A549 (cell line): ENCODE results near the gene CELF2. TPM values are rescaled to one million over a fixed set of nuclear protein-coding genes. Genes with fewer than 3 reads are reported as not detected.

Experiments
- ATAC-seq, 2 experiments: fragments of 200-7000 bp in 1 of 2; fragments of >200 bp in 1 of 2; cut with Nextera tagmentation in 1 of 2; cut with Tn5 transposase in 1 of 2; 3 replicates each; pipeline versions ENCODE4 v1.8.0 to v1.9.1; 2018 to 2020; ENCODE audit warnings: mild to moderate bottlenecking in 1 of 2, moderate library complexity in 1 of 2
- CTCF ChIA-PET: fragments of 300-600 bp; sonication (Branson Sonifier 250); formaldehyde crosslinking; extraction: SDS; loops from one replicate; lab custom pipeline; 2021; ENCODE audit warnings: antibody characterized with exemption, inconsistent platforms; lab: Yijun Ruan, JAX
- POLR2A ChIA-PET: fragments of 350-600 bp; formaldehyde crosslinking; extraction: SDS; loops from one replicate; lab custom pipeline; 2021; ENCODE audit warnings: antibody characterized with exemption, inconsistent platforms; lab: Yijun Ruan, JAX
- DNase-seq, 2 experiments: peaks; one replicate each; pipeline versions ENCODE4 v3.0.0 to v3.0.0-alpha.2; 2011 to 2016; ENCODE audit warnings: low read depth in 1 of 2, low spot score in 1 of 2
- FAIRE-seq: peaks from 2 replicates; lab custom pipeline; 2011; peaks lifted over from hg19 to GRCh38; lab: Jason Lieb, UNC
- H3K27ac ChIP-seq, 2 experiments: fragments of >200 bp; sonication (Bioruptor Twin); formaldehyde crosslinking; 3 replicates each; pipeline ENCODE4 v1.5.1; 2016 to 2017
- H3K4me1 ChIP-seq: fragments of >200 bp; sonication (Bioruptor Twin); formaldehyde crosslinking; 3 replicates; pipeline ENCODE4 v1.6.1; 2016
- H3K4me2 ChIP-seq: fragments of >200 bp; sonication (Bioruptor Twin); formaldehyde crosslinking; 3 replicates; pipeline ENCODE4 v1.6.1; 2016
- H3K4me3 ChIP-seq: fragments of >200 bp; sonication (Bioruptor Twin); formaldehyde crosslinking; 3 replicates; pipeline ENCODE4 v1.5.1; 2016
- H3K9me3 ChIP-seq: fragments of >200 bp; sonication (Bioruptor Twin); formaldehyde crosslinking; 3 replicates; pipeline ENCODE4 v1.6.1; 2016
- CBX2 ChIP-seq: fragments of 200-600 bp; sonication (generic); IDR thresholded peaks from 2 replicates; pipeline ENCODE4 v1.6.1; 2016; ENCODE audit warnings: low read depth, mild to moderate bottlenecking, borderline replicate concordance
- CBX8 ChIP-seq: fragments of 200-600 bp; sonication (generic); IDR thresholded peaks from 2 replicates; pipeline ENCODE4 v1.6.1; 2016
- CEBPB ChIP-seq, 2 experiments: fragments of >200 bp in 1 of 2; sonication (Bioruptor Twin) in 1 of 2; formaldehyde crosslinking in 1 of 2; IDR thresholded peaks; 2 replicates each; pipeline ENCODE4 v1.6.1; 2012 to 2016
- CHD2 ChIP-seq: fragments of 150-350 bp; IDR thresholded peaks from 2 replicates; pipeline ENCODE4 v1.6.1; 2014; ENCODE audit warnings: low read length; ENCODE audit not compliant: partially characterized antibody
- EHF ChIP-seq: fragments of 250-450 bp; sonication (Bioruptor Pico); IDR thresholded peaks from 2 replicates; pipeline ENCODE4 v1.5.0; 2020; ENCODE audit warnings: mild to moderate bottlenecking
- EHMT2 ChIP-seq: fragments of 200-600 bp; sonication (generic); IDR thresholded peaks from 2 replicates; pipeline ENCODE4 v1.6.1; 2016; ENCODE audit warnings: antibody characterized with exemption, low read depth, mild to moderate bottlenecking, moderate library complexity
- FOSL2 ChIP-seq, 2 experiments: fragments of 450-650 bp in 1 of 2; fragments of >200 bp in 1 of 2; sonication (Bioruptor Twin) in 1 of 2; formaldehyde crosslinking; IDR thresholded peaks; 2 replicates each; pipeline versions ENCODE4 v1.5.0 to v1.6.1; 2016 to 2020; ENCODE audit warnings: mild to moderate bottlenecking in 1 of 2, moderate library complexity in 1 of 2
- GATA3 ChIP-seq: IDR thresholded peaks from 2 replicates; pipeline ENCODE4 v1.6.1; 2012; ENCODE audit warnings: borderline replicate concordance
- HDAC2 ChIP-seq: fragments of 200-600 bp; sonication (generic); IDR thresholded peaks from 2 replicates; pipeline ENCODE4 v1.6.1; 2016
- HEYL ChIP-seq: fragments of 250-450 bp; sonication (Bioruptor Pico); IDR thresholded peaks from 2 replicates; pipeline ENCODE4 v1.8.0; 2021; ENCODE audit warnings: mild to moderate bottlenecking, moderate library complexity
- HOXA7 ChIP-seq: fragments of 250-450 bp; sonication (Bioruptor Pico); IDR thresholded peaks from 2 replicates; pipeline ENCODE4 v1.5.0; 2020; ENCODE audit warnings: mild to moderate bottlenecking, moderate library complexity
- HOXB5 ChIP-seq: fragments of 250-450 bp; sonication (Bioruptor Pico); IDR thresholded peaks from 2 replicates; pipeline ENCODE4 v1.5.0; 2020; ENCODE audit warnings: mild to moderate bottlenecking, moderate library complexity
- JUN ChIP-seq, 2 experiments: fragments of >200 bp; sonication (Bioruptor Twin); formaldehyde crosslinking; IDR thresholded peaks; 2 replicates in 1 of 2; 3 replicates in 1 of 2; pipeline ENCODE4 v1.6.1; 2016 to 2017
- JUNB ChIP-seq: fragments of >200 bp; sonication (Bioruptor Twin); formaldehyde crosslinking; IDR thresholded peaks from 2 replicates; pipeline ENCODE4 v1.6.1; 2016
- KDM1A ChIP-seq: fragments of 200-600 bp; sonication (generic); IDR thresholded peaks from 2 replicates; pipeline ENCODE4 v1.6.1; 2016; ENCODE audit warnings: low read depth, mild to moderate bottlenecking
- MAFK ChIP-seq: fragments of 450-650 bp; IDR thresholded peaks from 2 replicates; pipeline ENCODE4 v1.6.1; 2014; ENCODE audit not compliant: partially characterized antibody
- MYC ChIP-seq: IDR thresholded peaks from 2 replicates; pipeline ENCODE4 v1.6.1; 2012; ENCODE audit warnings: mild to moderate bottlenecking, inconsistent platforms, low read length, improper control_type of control experiment, borderline replicate concordance
- NFE2L2 ChIP-seq: fragments of 150-350 bp; conservative IDR thresholded peaks from 2 replicates; pipeline ENCODE4 v1.6.1; 2014; ENCODE audit warnings: low read length
- NR3C1 ChIP-seq: fragments of >200 bp; sonication (Bioruptor Twin); formaldehyde crosslinking; IDR thresholded peaks from 3 replicates; pipeline ENCODE4 v1.6.1; 2017
- PHF8 ChIP-seq: fragments of 200-600 bp; sonication (generic); IDR thresholded peaks from 2 replicates; pipeline ENCODE4 v1.6.1; 2016; ENCODE audit warnings: low read depth, mild to moderate bottlenecking, antibody characterized with exemption, moderate library complexity, borderline replicate concordance
- POLR2AphosphoS2 ChIP-seq: conservative IDR thresholded peaks from 2 replicates; pipeline ENCODE4 v1.6.1; 2012; ENCODE audit warnings: low read length, improper control_type of control experiment, inconsistent platforms
- RARB ChIP-seq: fragments of 250-450 bp; sonication (Bioruptor Pico); IDR thresholded peaks from 2 replicates; pipeline ENCODE4 v1.8.0; 2021; ENCODE audit warnings: mild to moderate bottlenecking, moderate library complexity
- RFX5 ChIP-seq: fragments of 450-650 bp; IDR thresholded peaks from 2 replicates; pipeline ENCODE4 v1.7.1; 2014; ENCODE audit warnings: antibody characterized with exemption, mild to moderate bottlenecking, moderate library complexity
- RNF2 ChIP-seq: fragments of 200-600 bp; sonication (generic); IDR thresholded peaks from 2 replicates; pipeline ENCODE4 v1.6.1; 2016; ENCODE audit warnings: low read depth, mild to moderate bottlenecking, antibody characterized with exemption, moderate library complexity, borderline replicate concordance
- SREBF2 ChIP-seq: fragments of 450-650 bp; IDR thresholded peaks from 2 replicates; pipeline ENCODE4 v1.6.1; 2014; ENCODE audit warnings: mild to moderate bottlenecking, moderate library complexity
- TP53 ChIP-seq: fragments of 250-450 bp; sonication (Bioruptor Pico); IDR thresholded peaks from 2 replicates; pipeline ENCODE4 v1.5.0; 2021; ENCODE audit warnings: mild to moderate bottlenecking, moderate library complexity
- ZNF302 ChIP-seq: fragments of 250-450 bp; sonication (Bioruptor Pico); IDR thresholded peaks from 2 replicates; pipeline ENCODE4 v1.9.0; 2021; ENCODE audit warnings: inconsistent platforms, mild to moderate bottlenecking, moderate library complexity
- WGBS: methylation state at CpG from one replicate; pipeline ENCODE4 v1.1.6; 2017; ENCODE audit errors: missing lambda C conversion rate; 5-methylcytosine and 5-hydroxymethylcytosine counted together
- polyA plus RNA-seq, 4 experiments: library from polyadenylated mRNA; depleted of rRNA in 3 of 4; stranded (reverse); fragments of >200 nt; fragmentation: RNase III in 1 of 4; extraction: RNeasy Plus Mini Kit Qiagen cat#74134 plus additional on column Dnase treatment in 1 of 4; gene quantifications; 2 replicates in 3 of 4; 3 replicates in 1 of 4; pipeline ENCODE4 v1.2.3, GENCODE V29; 2011 to 2017
- TF ChIP-seq, protein P1 (sequence below): fragments of >200 bp; sonication (Bioruptor Twin); formaldehyde crosslinking; IDR thresholded peaks from 2 replicates; pipeline ENCODE4 v1.6.1; 2016
- TF ChIP-seq, protein P2 (sequence below): IDR thresholded peaks from 2 replicates; pipeline ENCODE4 v1.6.1; 2012
- TF ChIP-seq, protein P3 (sequence below): IDR thresholded peaks from 2 replicates; pipeline ENCODE4 v1.6.1; 2012; ENCODE audit warnings: low read depth, borderline replicate concordance
- TF ChIP-seq, protein P4 (sequence below): fragments of 450-650 bp; IDR thresholded peaks from 2 replicates; pipeline ENCODE4 v1.6.1; 2014; ENCODE audit warnings: antibody characterized with exemption

The CELF2 gene
- polyA plus RNA-seq, 2 of the 4 experiments (the other 2 are of a cell fraction), result 0.01 to 0.03 TPM

DNA sequence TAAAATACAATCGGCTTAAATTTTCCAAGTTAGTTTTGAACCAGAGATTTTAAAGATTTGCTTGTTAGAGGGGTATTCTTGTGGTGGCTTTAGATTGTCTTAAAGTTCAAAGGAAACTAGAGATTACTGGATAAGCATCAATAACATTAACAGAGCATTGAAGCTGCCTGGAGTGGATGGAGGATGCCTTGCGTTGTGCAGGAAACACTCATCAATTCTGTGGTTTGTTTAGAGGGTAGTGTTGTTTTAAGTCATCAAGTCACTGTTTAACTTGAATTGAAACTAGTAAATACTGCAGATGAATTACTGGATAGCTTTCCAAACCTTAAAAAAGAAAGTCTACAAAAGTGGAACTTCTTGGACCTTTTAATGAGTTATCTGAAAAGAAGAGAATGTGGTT is 218.6 kb downstream of the CELF2 start:
- ATAC-seq (no peak), FAIRE-seq (no peak)
- TF ChIP-seq GATA3, result no peak
- TF ChIP-seq, protein P1, sequence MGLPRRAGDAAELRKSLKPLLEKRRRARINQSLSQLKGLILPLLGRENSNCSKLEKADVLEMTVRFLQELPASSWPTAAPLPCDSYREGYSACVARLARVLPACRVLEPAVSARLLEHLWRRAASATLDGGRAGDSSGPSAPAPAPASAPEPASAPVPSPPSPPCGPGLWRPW, result no peak
- TF ChIP-seq CEBPB (IDR thresholded peaks at IDR 0.05), result no peak
- TF ChIP-seq RNF2, result no peak
- no peak for TF ChIP-seq MAFK

DNA sequence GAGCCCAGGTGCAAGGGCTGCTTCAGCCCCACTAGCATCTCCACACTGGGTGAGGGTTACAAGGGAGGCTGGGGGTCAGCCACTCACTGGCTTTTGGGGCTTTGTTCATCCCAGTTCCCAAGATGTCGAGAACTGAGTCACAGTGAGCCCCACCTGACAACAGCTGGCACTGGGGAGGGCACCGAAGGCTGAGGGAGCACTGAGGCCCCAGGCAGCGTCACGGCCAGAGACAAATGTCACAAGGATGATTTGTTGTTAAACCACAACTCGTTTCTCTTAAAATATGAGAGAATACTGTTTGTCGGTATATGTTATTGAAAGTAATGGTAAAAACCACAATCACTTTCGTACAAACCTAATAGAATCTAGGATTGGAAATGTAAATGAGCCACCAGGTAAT is 219.9 kb downstream of the CELF2 start:
- FAIRE-seq, result no peak
- CTCF ChIA-PET, result interaction anchor here (1.1 kb wide), 1 partner anchor 33 kb away, joined by 3 read pairs; no protein-coding TSS in a partner anchor
- WGBS, result 19% methylated on average over 7 of the region's 7 CpGs
- no peak for TF ChIP-seq HOXB5 (CRISPR knock-in tag)
- TF ChIP-seq HDAC2, result no peak
- no peak for TF ChIP-seq POLR2AphosphoS2
- TF ChIP-seq SREBF2, result no peak
- TF ChIP-seq, all 56 proteins: peak for 0
- ATAC-seq (no peak), DNase-seq (no peak)
- H3K4me2 ChIP-seq, result no peak overlapping the region
- no peak overlapping the region for H3K4me3 ChIP-seq
- H3K9me3 ChIP-seq, result no peaks in the 10 kb centered on the region
- no peaks in the 10 kb centered on the region for H3K4me1 ChIP-seq
- no peak overlapping the region for H3K27ac ChIP-seq
- POLR2A ChIA-PET, result no interaction called here

More for the DNA sequence above, 218.6 kb downstream of the CELF2 start:
- H3K4me2 ChIP-seq, result no peak overlapping the region
- ChIA-PET POLR2A (no interaction called here), CTCF (no interaction called here)
- H3K9me3 ChIP-seq, result no peaks in the 10 kb centered on the region
- no peak overlapping the region for H3K4me3 ChIP-seq
- H3K27ac ChIP-seq, result no peak overlapping the region
- DNase-seq, result no peak
- WGBS, result 2% methylated on average over 2 of the region's 2 CpGs
- H3K4me1 ChIP-seq, result no peaks in the 10 kb centered on the region

DNA sequence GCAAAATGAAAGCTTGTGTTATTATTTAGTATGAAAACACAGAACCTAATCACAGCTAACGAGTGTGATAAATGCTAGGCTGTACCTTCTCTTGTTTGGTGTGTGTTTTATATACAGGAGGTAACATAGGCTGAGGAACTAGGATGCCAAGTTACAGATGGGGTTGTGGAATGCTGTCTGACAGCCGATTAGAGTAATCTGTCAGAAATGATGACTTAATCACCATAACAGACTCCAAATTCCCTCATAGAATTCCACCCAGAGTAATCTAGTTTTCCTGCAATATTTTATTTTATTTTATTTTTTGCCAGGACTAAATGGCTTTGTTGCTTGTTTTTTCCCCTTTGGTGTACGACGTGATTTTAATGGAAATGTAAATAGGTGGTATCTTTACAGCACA is 221.2 kb downstream of the CELF2 start:
- TF ChIP-seq HEYL (CRISPR knock-in tag), result no peak
- no peak for TF ChIP-seq FOSL2 (IDR thresholded peaks at IDR 0.05)
- TF ChIP-seq FOSL2 (CRISPR knock-in tag; IDR thresholded peaks at IDR 0.05), result no peak
- no peak for TF ChIP-seq NR3C1
- no peak for TF ChIP-seq RARB (CRISPR knock-in tag)
- TF ChIP-seq CBX8, result no peak
- TF ChIP-seq PHF8, result no peak
- TF ChIP-seq, protein P2, sequence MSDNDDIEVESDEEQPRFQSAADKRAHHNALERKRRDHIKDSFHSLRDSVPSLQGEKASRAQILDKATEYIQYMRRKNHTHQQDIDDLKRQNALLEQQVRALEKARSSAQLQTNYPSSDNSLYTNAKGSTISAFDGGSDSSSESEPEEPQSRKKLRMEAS, result no peak
- TF ChIP-seq, protein P3, sequence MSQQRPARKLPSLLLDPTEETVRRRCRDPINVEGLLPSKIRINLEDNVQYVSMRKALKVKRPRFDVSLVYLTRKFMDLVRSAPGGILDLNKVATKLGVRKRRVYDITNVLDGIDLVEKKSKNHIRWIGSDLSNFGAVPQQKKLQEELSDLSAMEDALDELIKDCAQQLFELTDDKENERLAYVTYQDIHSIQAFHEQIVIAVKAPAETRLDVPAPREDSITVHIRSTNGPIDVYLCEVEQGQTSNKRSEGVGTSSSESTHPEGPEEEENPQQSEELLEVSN, result no peak
- no peak for TF ChIP-seq HOXA7 (CRISPR knock-in tag)
- TF ChIP-seq RNF2, result no peak
- Histone ChIP-seq H3K4me1 (no peaks in the 10 kb centered on the region), H3K4me2 (no peak overlapping the region), H3K9me3 (no peaks in the 10 kb centered on the region), H3K4me3 (no peak overlapping the region), H3K27ac (no peak overlapping the region)
- FAIRE-seq (no peak), DNase-seq (no peak), ATAC-seq (no peak)
- 12% methylated on average over 4 of the region's 4 CpGs for WGBS
- ChIA-PET CTCF (interaction anchor here (1.1 kb wide), 1 partner anchor 31 kb away, joined by 3 read pairs; no protein-coding TSS in a partner anchor), POLR2A (no interaction called here)

DNA sequence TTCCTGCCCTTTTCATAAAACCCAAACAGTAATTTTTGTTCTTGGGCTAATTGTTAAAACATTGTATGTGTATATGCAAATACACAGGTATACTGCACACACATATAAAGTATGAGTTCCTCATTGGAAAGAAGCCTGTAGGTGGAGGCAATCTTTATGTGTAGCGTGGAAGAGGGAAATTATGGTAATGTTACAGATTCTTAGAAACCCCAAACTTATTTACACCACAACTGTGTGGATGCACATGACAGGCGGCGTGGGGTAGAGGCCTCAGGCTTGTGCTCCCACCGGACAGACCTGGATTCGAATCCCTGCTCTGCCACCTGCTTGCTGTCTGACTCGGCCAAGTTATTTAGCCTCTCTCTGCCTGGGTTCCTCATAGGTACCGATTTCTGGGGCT is 223.0 kb downstream of the CELF2 start:
- Histone ChIP-seq H3K9me3 (no peaks in the 10 kb centered on the region), H3K4me2 (no peak overlapping the region), H3K27ac (no peak overlapping the region)
- FAIRE-seq (no peak), DNase-seq (no peak)
- 30% methylated on average over 7 of the region's 7 CpGs for WGBS
- CTCF ChIA-PET, result no interaction called here
- POLR2A ChIA-PET, result no interaction called here
- TF ChIP-seq, protein P4, sequence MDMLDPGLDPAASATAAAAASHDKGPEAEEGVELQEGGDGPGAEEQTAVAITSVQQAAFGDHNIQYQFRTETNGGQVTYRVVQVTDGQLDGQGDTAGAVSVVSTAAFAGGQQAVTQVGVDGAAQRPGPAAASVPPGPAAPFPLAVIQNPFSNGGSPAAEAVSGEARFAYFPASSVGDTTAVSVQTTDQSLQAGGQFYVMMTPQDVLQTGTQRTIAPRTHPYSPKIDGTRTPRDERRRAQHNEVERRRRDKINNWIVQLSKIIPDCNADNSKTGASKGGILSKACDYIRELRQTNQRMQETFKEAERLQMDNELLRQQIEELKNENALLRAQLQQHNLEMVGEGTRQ, result no peak
- TF ChIP-seq CBX8, result no peak
- TF ChIP-seq CHD2, result no peak
- no peak for TF ChIP-seq EHF (CRISPR knock-in tag)
- TF ChIP-seq NFE2L2, result no peak
- TF ChIP-seq CBX2, result no peak
- TF ChIP-seq RFX5, result no peak
- no peak for TF ChIP-seq TP53
- no peak for TF ChIP-seq GATA3
- TF ChIP-seq RNF2, result no peak
- no peak for TF ChIP-seq ZNF302 (CRISPR knock-in tag)
- no peak for TF ChIP-seq JUNB
- no peak for TF ChIP-seq MYC
- TF ChIP-seq JUN (IDR thresholded peaks at IDR 0.05), result no peak
- no peak for TF ChIP-seq KDM1A
- no peak for TF ChIP-seq EHMT2
- TF ChIP-seq, all 56 proteins: peak for 0
- H3K4me3 ChIP-seq, result no peak overlapping the region
- no peaks in the 10 kb centered on the region for H3K4me1 ChIP-seq
- ATAC-seq, result no peak
